ENCODE measurements around the gene CILP.

DNA sequence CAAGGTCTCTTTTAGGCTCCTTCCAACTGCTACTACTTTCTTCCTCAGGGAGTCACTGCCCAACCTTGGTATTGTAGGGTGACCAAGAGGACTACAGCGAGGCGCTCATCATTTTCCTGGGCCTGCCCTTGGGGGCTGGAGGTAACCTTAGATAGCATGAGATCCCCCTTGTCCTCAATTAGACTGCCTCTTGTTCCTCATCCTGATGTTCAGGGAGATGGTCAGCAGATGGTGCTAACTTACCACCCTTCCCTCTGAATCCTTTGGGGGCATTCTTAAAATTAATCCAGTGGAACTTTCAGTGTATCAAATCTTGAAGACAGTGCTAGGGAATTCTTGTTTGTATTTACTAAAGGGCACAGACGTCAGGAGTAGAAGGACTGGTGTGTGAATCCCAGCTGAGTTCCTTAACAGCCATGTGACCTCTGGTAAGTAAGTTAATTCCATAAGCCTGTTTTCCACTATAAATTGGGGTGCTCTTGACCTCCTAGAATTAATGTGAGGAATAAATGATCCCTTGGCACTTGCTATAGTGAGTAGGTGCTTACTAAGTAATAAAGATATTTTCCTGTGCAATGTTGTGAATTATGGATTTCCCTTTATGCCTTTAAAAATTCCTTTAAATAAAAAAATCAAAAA lies 22.1 kb downstream of the CILP start:
- no peak for TF ChIP-seq POLR2A (IDR thresholded peaks at IDR 0.05)
- peak; percentile 25 to 77 (median 72) for TF ChIP-seq CTCF (IDR thresholded peaks at IDR 0.05)
- no peak for TF ChIP-seq POLR2AphosphoS5 (IDR thresholded peaks at IDR 0.05; ENCODE audit: insufficient read depth in 1 of 2, low read depth in 1 of 2)

All from vagina (tissue), 2 donors.